Upper lobe of left lung (tissue), 6 donors: Measurements from ENCODE around the gene MRPS24. TPM values are rescaled to one million over a fixed set of nuclear protein-coding genes. Genes with fewer than 3 reads are reported as not detected.

Experiments
- ATAC-seq, 2 donors: fragments of 200-7000 bp; cut with Tn5 transposase; one replicate each; pipeline ENCODE4 v1.9.1; 2022; ENCODE audit warnings: mild to moderate bottlenecking in 2 of 2, moderate library complexity in 2 of 2; ENCODE audit not compliant: low FRiP score in 2 of 2
- DNase-seq, 2 donors: peaks; one replicate each; pipeline ENCODE4 v3.0.0-alpha.2; 2019 to 2020
- H3K27ac ChIP-seq, 4 donors: fragments of 200-600 bp; sonication (generic); one replicate each; pipeline ENCODE4 v1.5.1; 2016 to 2019
- H3K27me3 ChIP-seq, 4 donors: fragments of 200-600 bp; sonication (generic); one replicate each; pipeline ENCODE4 v1.5.1; 2017 to 2019
- H3K36me3 ChIP-seq, 4 donors: fragments of 200-600 bp; sonication (generic); one replicate each; pipeline ENCODE4 v1.5.1; 2016 to 2019
- H3K4me1 ChIP-seq, 4 donors: fragments of 200-600 bp; sonication (generic); one replicate each; pipeline ENCODE4 v1.5.1; 2018 to 2019
- H3K4me3 ChIP-seq, 4 donors: fragments of 200-600 bp; sonication (generic); one replicate each; pipeline ENCODE4 v1.5.1; 2017 to 2019; ENCODE audit warnings: mild to moderate bottlenecking in 2 of 4, moderate library complexity in 1 of 4
- H3K9me3 ChIP-seq, 4 donors: fragments of 200-600 bp; sonication (generic); one replicate each; pipeline ENCODE4 v1.5.1; 2018 to 2019
- EP300 ChIP-seq, 4 donors: sonication (generic); formaldehyde crosslinking; IDR thresholded peaks; one replicate each; pipeline ENCODE4 v1.5.1; 2017; ENCODE audit warnings: antibody characterized with exemption in 4 of 4, control low read depth in 2 of 4
- POLR2A ChIP-seq, 4 donors: fragments of 450-650 bp; IDR thresholded peaks; one replicate each; pipeline ENCODE4 v1.5.1; 2016 to 2017; ENCODE audit warnings: antibody characterized with exemption in 4 of 4, mild to moderate bottlenecking in 2 of 4
- POLR2AphosphoS5 ChIP-seq, 2 donors: sonication (generic); formaldehyde crosslinking; IDR thresholded peaks; one replicate each; pipeline ENCODE4 v1.5.1; 2017; ENCODE audit warnings: antibody characterized with exemption in 2 of 2
- WGBS, 2 donors: methylation state at CpG; one replicate each; pipeline ENCODE4 v1.1.5; 2017 to 2018; 5-methylcytosine and 5-hydroxymethylcytosine counted together
- total RNA-seq, 6 donors: library from RNA; depleted of rRNA in 4 of 6; stranded (reverse); fragments of >200 nt in 4 of 6; gene quantifications; one replicate each; pipeline versions ENCODE4 v1.1.0 to v1.2.1, GENCODE V29; 2016 to 2021
- TF ChIP-seq, protein P1 (sequence below), 6 experiments: fragments of 450-650 bp in 4 of 6; fragments of 200-600 bp in 2 of 6; sonication (generic) in 2 of 6; IDR thresholded peaks; one replicate each; pipeline ENCODE4 v1.5.1; 2016 to 2019; ENCODE audit warnings: antibody characterized with exemption in 6 of 6
- donor health status: DM: no; HTN: no; CAD: no; lungs with moderate emphysema.
- donor health status: DM: no; HTN: yes; CAD: no; lungs with severe emphysema.

Gene MRPS24
- total RNA-seq, 6 donors from 2014 or later, result 28.7 to 80.0 (median 53.6) TPM

DNA sequence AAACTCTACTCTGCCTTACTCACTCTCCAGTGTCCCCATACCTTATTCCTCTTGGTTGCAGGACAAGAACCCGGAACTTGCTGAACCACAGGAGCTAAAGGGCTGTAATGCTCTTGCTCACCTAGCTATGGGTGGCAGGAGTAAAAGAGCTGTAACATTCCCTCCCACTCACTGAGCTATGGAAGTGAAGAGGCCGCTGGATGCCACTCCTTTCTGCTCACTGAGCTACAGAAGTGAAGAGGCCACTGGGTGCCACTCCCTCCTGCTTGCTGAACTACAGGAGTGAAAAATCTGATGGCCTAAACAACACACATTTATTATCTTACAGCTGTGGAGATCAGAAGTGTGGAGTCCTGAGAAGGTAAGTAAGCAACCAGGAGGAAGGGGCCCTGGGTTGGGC is 17.5 kb downstream of the MRPS24 start:
- ATAC-seq, result no peak
- Histone ChIP-seq H3K36me3 (no peaks in the 10 kb centered on the region), H3K4me1 (no peaks in the 10 kb centered on the region), H3K27me3 (no peaks in the 10 kb centered on the region), H3K27ac (no peak overlapping the region), H3K9me3 (no peaks in the 10 kb centered on the region), H3K4me3 (no peak overlapping the region)
- TF ChIP-seq EP300 (IDR thresholded peaks at IDR 0.05) (no peak), POLR2AphosphoS5 (IDR thresholded peaks at IDR 0.05) (no peak), POLR2A (IDR thresholded peaks at IDR 0.05) (no peak)
- TF ChIP-seq, protein P1, sequence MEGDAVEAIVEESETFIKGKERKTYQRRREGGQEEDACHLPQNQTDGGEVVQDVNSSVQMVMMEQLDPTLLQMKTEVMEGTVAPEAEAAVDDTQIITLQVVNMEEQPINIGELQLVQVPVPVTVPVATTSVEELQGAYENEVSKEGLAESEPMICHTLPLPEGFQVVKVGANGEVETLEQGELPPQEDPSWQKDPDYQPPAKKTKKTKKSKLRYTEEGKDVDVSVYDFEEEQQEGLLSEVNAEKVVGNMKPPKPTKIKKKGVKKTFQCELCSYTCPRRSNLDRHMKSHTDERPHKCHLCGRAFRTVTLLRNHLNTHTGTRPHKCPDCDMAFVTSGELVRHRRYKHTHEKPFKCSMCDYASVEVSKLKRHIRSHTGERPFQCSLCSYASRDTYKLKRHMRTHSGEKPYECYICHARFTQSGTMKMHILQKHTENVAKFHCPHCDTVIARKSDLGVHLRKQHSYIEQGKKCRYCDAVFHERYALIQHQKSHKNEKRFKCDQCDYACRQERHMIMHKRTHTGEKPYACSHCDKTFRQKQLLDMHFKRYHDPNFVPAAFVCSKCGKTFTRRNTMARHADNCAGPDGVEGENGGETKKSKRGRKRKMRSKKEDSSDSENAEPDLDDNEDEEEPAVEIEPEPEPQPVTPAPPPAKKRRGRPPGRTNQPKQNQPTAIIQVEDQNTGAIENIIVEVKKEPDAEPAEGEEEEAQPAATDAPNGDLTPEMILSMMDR (IDR thresholded peaks at IDR 0.05), result no peak
- no peak for DNase-seq
- WGBS, 2 donors, result 86 to 88% methylated on average over 2 of the region's 2 CpGs

DNA sequence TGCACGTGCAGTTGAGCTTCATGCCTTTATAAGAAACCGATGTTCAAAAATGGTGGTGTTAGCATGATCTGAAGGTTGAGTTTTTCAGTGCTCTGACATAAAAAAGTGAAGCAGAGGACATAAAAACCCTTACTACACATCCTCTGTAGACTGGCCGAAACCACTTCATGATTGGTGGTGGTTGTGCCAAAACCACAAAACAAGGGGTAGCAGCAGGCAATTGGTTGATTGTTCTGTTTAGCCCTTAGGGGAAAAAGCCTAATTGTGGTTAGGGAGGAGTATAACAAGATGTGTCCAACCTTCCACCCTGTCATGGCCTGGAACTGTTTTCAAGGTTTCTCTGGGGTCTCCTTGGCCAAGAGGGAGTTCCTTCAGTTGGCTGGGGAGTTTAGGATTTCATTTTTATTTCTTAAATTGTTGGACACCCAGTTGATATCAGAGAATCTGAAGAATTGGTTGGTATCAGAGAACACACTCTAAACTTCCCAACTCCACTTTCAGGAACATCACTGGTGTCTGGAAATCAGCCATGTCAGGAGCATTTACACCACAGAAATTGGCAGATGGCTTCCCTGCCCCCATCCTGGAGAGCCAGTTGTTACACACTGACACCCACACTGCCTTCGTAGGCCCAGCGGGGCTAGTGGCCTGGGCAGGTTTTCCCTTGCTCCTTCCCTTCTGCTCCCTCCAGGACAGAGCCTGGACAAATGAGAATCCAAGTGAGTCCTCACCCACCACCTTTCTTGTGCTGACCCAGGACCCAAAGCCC is 18.8 kb downstream of the MRPS24 start:
- Histone ChIP-seq H3K27me3 (no peaks in the 10 kb centered on the region), H3K9me3 (no peaks in the 10 kb centered on the region), H3K36me3 (no peaks in the 10 kb centered on the region), H3K4me1 (no peaks in the 10 kb centered on the region), H3K27ac (no peak overlapping the region), H3K4me3 (no peak overlapping the region)
- ATAC-seq (no peak), DNase-seq (no peak)
- TF ChIP-seq POLR2AphosphoS5 (IDR thresholded peaks at IDR 0.05) (no peak), EP300 (IDR thresholded peaks at IDR 0.05) (no peak), POLR2A (IDR thresholded peaks at IDR 0.05) (no peak)
- TF ChIP-seq, protein P1 (IDR thresholded peaks at IDR 0.05), result no peak
- 89 to 91% methylated on average over 5 of the region's 5 CpGs for WGBS, 2 donors

DNA sequence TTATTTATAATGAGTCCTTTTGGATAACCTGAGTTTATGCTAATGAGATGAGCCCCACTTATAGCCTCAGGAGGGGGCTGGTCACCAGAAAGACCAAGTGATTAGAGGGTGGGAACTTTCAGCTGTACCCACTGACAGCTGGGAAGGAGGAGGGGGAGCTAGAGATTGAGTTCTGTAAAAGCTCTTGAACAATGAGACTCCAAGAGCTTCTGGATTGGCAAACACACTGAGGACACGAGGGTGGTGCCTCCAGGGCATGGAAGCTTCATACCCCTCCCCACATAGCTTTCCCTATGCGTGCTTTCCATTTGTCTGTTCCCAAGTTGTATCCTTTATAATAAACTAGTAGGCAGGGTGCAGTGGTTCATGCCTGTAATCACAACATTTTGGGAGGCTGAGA is 20.3 kb downstream of the MRPS24 start:
- WGBS, 2 donors, result 48 to 78% methylated on average over 2 of the region's 2 CpGs

DNA sequence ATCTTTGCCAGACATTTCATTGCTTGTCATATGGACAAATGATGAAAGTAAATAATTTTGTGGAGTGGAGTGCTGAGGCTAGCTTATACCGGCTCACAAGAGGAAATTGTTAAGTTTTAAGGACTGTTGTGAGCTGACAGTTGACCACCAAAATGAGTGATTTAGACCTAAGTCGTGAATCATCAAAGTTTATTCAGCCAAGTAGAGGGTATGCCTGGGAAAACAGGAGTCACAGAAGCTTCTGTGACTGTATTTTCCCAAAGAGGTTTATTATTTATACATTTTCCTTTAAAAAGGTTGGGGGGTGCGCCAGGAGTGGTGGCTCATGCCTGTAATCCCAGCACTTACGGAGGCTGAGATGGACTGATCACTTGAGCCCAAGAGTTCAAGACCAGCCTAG is 21.8 kb downstream of the MRPS24 start:
- Histone ChIP-seq H3K4me1 (no peaks in the 10 kb centered on the region), H3K27me3 (no peaks in the 10 kb centered on the region), H3K4me3 (no peak overlapping the region), H3K9me3 (no peaks in the 10 kb centered on the region), H3K27ac (no peak overlapping the region), H3K36me3 (no peaks in the 10 kb centered on the region)
- TF ChIP-seq, protein P1 (IDR thresholded peaks at IDR 0.05), result no peak
- no peak for TF ChIP-seq POLR2A (IDR thresholded peaks at IDR 0.05)
- no peak for TF ChIP-seq EP300 (IDR thresholded peaks at IDR 0.05)
- no peak for TF ChIP-seq POLR2AphosphoS5 (IDR thresholded peaks at IDR 0.05)
- ATAC-seq, result no peak
- 34 to 52% methylated on average over 3 to 4 of the region's 4 CpGs for WGBS, 2 donors
- DNase-seq, result no peak

More for the DNA sequence above, 20.3 kb downstream of the MRPS24 start:
- no peaks in the 10 kb centered on the region for H3K4me1 ChIP-seq
- no peaks in the 10 kb centered on the region for H3K9me3 ChIP-seq
- H3K4me3 ChIP-seq, result no peak overlapping the region
- TF ChIP-seq, protein P1 (IDR thresholded peaks at IDR 0.05), result no peak
- TF ChIP-seq POLR2A (IDR thresholded peaks at IDR 0.05), result no peak
- TF ChIP-seq POLR2AphosphoS5 (IDR thresholded peaks at IDR 0.05), result no peak
- TF ChIP-seq EP300 (IDR thresholded peaks at IDR 0.05), result no peak
- no peak for ATAC-seq
- H3K27ac ChIP-seq, result no peak overlapping the region
- H3K36me3 ChIP-seq, result no peaks in the 10 kb centered on the region
- no peaks in the 10 kb centered on the region for H3K27me3 ChIP-seq
- DNase-seq, result no peak

DNA sequence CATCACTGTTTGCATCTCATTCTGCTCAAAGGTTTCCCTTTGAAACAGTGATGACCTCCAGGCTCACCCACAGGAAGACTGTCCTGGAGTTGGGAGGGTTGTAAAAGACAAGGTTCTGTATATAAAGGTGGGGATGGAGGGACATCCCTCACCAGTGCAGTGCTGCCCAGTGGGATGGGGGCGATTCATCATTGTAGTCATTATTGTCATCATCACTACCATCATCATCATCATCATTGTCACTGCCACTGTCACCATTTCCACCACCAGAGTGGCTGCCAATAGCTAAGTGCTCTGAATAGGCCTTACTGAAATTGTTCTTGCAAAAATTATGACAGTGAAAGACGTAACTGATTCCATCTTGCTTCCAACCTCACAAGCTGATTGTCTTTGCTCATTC is 24.7 kb downstream of the MRPS24 start:
- no peak for DNase-seq
- H3K9me3 ChIP-seq, result no peaks in the 10 kb centered on the region
- H3K4me3 ChIP-seq, result no peak overlapping the region
- H3K27ac ChIP-seq, result no peak overlapping the region
- no peak for ATAC-seq
- TF ChIP-seq, protein P1 (IDR thresholded peaks at IDR 0.05), result no peak
- no peak for TF ChIP-seq EP300 (IDR thresholded peaks at IDR 0.05)
- no peak for TF ChIP-seq POLR2AphosphoS5 (IDR thresholded peaks at IDR 0.05)
- TF ChIP-seq POLR2A (IDR thresholded peaks at IDR 0.05), result no peak
- no peaks in the 10 kb centered on the region for H3K4me1 ChIP-seq
- no peaks in the 10 kb centered on the region for H3K36me3 ChIP-seq
- H3K27me3 ChIP-seq, result no peaks in the 10 kb centered on the region
- WGBS, 2 donors, result 85 to 91% methylated on average over 2 of the region's 2 CpGs
